ENCODE results near the gene OR6C70.
"Not testable (repeated sequence)": the region's sequence is repeated elsewhere in the genome, so short reads cannot be mapped to it uniquely, and the experiment has no call there.

Gene OR6C70

GRCh38 chr12:55470088-55470829 lies at the start of gene OR6C70:
OR6C70 (minus strand) TSS chr12:55470138; CDS start chr12:55470138, 0 bp downstream.
- Mint-ChIP-seq H3K27ac (no peak within 1 kb of the TSS), H3K27me3 (peaks cover 12% of the 10 kb centered on the region)

GRCh38 chr12:55516391-55516790 lies 46.5 kb upstream of the OR6C70 start:
- Mint-ChIP-seq H3K27me3 (peaks cover 53% of the 10 kb centered on the region), H3K4me3 (no peak overlapping the region), H3K27ac (no peak overlapping the region), H3K9me3 (no peaks in the 10 kb centered on the region), H3K4me1 (no peaks in the 10 kb centered on the region)
- no peak for ATAC-seq
- no peak for DNase-seq

More at GRCh38 chr12:55470088-55470829, at the start of gene OR6C70:
- DNase-seq = no peak
- Mint-ChIP-seq H3K9me3 (no peaks in the 10 kb centered on the region), H3K4me3 (no peak within 1 kb of the TSS), H3K4me1 (no peaks in the 10 kb centered on the region)
- ATAC-seq = no peak

- no peak for ATAC-seq
- peaks cover 53% of the 10 kb centered on the region for H3K27me3 Mint-ChIP-seq
- H3K4me3 Mint-ChIP-seq = no peak overlapping the region
- H3K4me1 Mint-ChIP-seq = no peaks in the 10 kb centered on the region
- no peaks in the 10 kb centered on the region for H3K9me3 Mint-ChIP-seq
- H3K27ac Mint-ChIP-seq = peak overlapping the region in 1 of 2 donors; percentile 3
- DNase-seq = no peak
Measured at GRCh38 chr12:55515696-55516095, 45.8 kb upstream of the OR6C70 start.

GRCh38 chr12:55501601-55502000 lies 31.7 kb upstream of the OR6C70 start:
- DNase-seq (no peak), ATAC-seq (no peak)
- Mint-ChIP-seq H3K4me3 (no peak overlapping the region), H3K9me3 (no peaks in the 10 kb centered on the region), H3K27ac (no peak overlapping the region), H3K4me1 (no peaks in the 10 kb centered on the region), H3K27me3 (peaks cover 12% of the 10 kb centered on the region)

- peaks cover 12% of the 10 kb centered on the region for H3K27me3 Mint-ChIP-seq
- no peaks in the 10 kb centered on the region for H3K9me3 Mint-ChIP-seq
- no peak for ATAC-seq
- H3K4me1 Mint-ChIP-seq = no peaks in the 10 kb centered on the region
- H3K27ac Mint-ChIP-seq = no peak overlapping the region
- no peak for DNase-seq
- no peak overlapping the region for H3K4me3 Mint-ChIP-seq
Measured at GRCh38 chr12:55499810-55500252, 29.9 kb upstream of the OR6C70 start.

- ATAC-seq (no peak), DNase-seq (no peak)
- Mint-ChIP-seq H3K27ac (no peak overlapping the region), H3K9me3 (no peaks in the 10 kb centered on the region), H3K4me3 (no peak overlapping the region), H3K27me3 (peaks cover 12% of the 10 kb centered on the region), H3K4me1 (no peaks in the 10 kb centered on the region)
Measured at GRCh38 chr12:55499231-55499630, 29.3 kb upstream of the OR6C70 start.

GRCh38 chr12:55495490-55495889 lies 25.6 kb upstream of the OR6C70 start:
- H3K27ac Mint-ChIP-seq = no peak overlapping the region
- DNase-seq (no peak), ATAC-seq (no peak)
- no peaks in the 10 kb centered on the region for H3K27me3 Mint-ChIP-seq
- no peaks in the 10 kb centered on the region for H3K9me3 Mint-ChIP-seq
- no peak overlapping the region for H3K4me3 Mint-ChIP-seq
- no peaks in the 10 kb centered on the region for H3K4me1 Mint-ChIP-seq

GRCh38 chr12:55492078-55492477 lies 22.1 kb upstream of the OR6C70 start, which contains the start of gene OR6C68:
OR6C68 (plus strand) TSS chr12:55492378; CDS start chr12:55492378, 0 bp downstream.
- Mint-ChIP-seq H3K4me3 (no peak within 1 kb of the TSS), H3K9me3 (no peaks in the 10 kb centered on the region), H3K27me3 (no peaks in the 10 kb centered on the region), H3K27ac (no peak within 1 kb of the TSS), H3K4me1 (no peaks in the 10 kb centered on the region)
- ATAC-seq (no peak), DNase-seq (no peak)

- not testable (repeated sequence) for ATAC-seq, H3K9me3 Mint-ChIP-seq, DNase-seq, H3K4me3 Mint-ChIP-seq, H3K4me1 Mint-ChIP-seq, H3K27ac Mint-ChIP-seq
- peaks cover 18% of the 10 kb centered on the region for H3K27me3 Mint-ChIP-seq
Measured at GRCh38 chr12:55484284-55484683, 14.3 kb upstream of the OR6C70 start.

- H3K4me1 Mint-ChIP-seq, H3K4me3 Mint-ChIP-seq, H3K9me3 Mint-ChIP-seq, DNase-seq, H3K27ac Mint-ChIP-seq: not testable (repeated sequence)
- H3K27me3 Mint-ChIP-seq = peaks cover 17% of the 10 kb centered on the region
- peak; percentile 73 for ATAC-seq
Measured at GRCh38 chr12:55479136-55479535, 9.2 kb upstream of the OR6C70 start.

GRCh38 chr12:55472264-55472663 lies 2.3 kb upstream of the OR6C70 start:
- Mint-ChIP-seq H3K4me1 (no peaks in the 10 kb centered on the region), H3K27me3 (peaks cover 12% of the 10 kb centered on the region), H3K27ac (no peak overlapping the region), H3K9me3 (no peaks in the 10 kb centered on the region), H3K4me3 (no peak overlapping the region)
- ATAC-seq (no peak), DNase-seq (no peak)

- DNase-seq (no peak), ATAC-seq (no peak)
- Mint-ChIP-seq H3K27ac (no peak overlapping the region), H3K27me3 (peaks cover 12% of the 10 kb centered on the region), H3K9me3 (no peaks in the 10 kb centered on the region), H3K4me1 (no peaks in the 10 kb centered on the region), H3K4me3 (no peak overlapping the region)
Measured at GRCh38 chr12:55469291-55469690, 647 bp downstream of the OR6C70 start.

- DNase-seq = no peak
- Mint-ChIP-seq H3K4me3 (no peak overlapping the region), H3K27ac (no peak overlapping the region), H3K4me1 (no peaks in the 10 kb centered on the region), H3K9me3 (no peaks in the 10 kb centered on the region), H3K27me3 (peaks cover 27% of the 10 kb centered on the region)
- no peak for ATAC-seq
Measured at GRCh38 chr12:55467836-55468235, 2.1 kb downstream of the OR6C70 start.

- H3K4me3 Mint-ChIP-seq, H3K9me3 Mint-ChIP-seq, ATAC-seq, H3K27ac Mint-ChIP-seq, H3K4me1 Mint-ChIP-seq, DNase-seq: not testable (repeated sequence)
- peaks cover 40% of the 10 kb centered on the region for H3K27me3 Mint-ChIP-seq
Measured at GRCh38 chr12:55464926-55465325, 5.0 kb downstream of the OR6C70 start.

- H3K4me3 Mint-ChIP-seq = no peak overlapping the region
- no peak for DNase-seq
- no peak for ATAC-seq
- no peaks in the 10 kb centered on the region for H3K4me1 Mint-ChIP-seq
- no peaks in the 10 kb centered on the region for H3K27me3 Mint-ChIP-seq
- H3K27ac Mint-ChIP-seq = no peak overlapping the region
- no peaks in the 10 kb centered on the region for H3K9me3 Mint-ChIP-seq
Measured at GRCh38 chr12:55448825-55449224, 21.1 kb downstream of the OR6C70 start.

- Mint-ChIP-seq H3K4me3 (no peak overlapping the region), H3K4me1 (no peaks in the 10 kb centered on the region), H3K27me3 (no peaks in the 10 kb centered on the region), H3K9me3 (peaks cover 0 to 8% of the 10 kb centered on the region in 2 donors), H3K27ac (no peak overlapping the region)
- DNase-seq (no peak), ATAC-seq (no peak)
Measured at GRCh38 chr12:55446326-55446725, 23.6 kb downstream of the OR6C70 start.

- DNase-seq = no peak
- Mint-ChIP-seq H3K27me3 (no peaks in the 10 kb centered on the region), H3K9me3 (peaks cover 0 to 15% of the 10 kb centered on the region in 2 donors), H3K4me1 (no peaks in the 10 kb centered on the region), H3K27ac (no peak overlapping the region), H3K4me3 (no peak overlapping the region)
- no peak for ATAC-seq
Measured at GRCh38 chr12:55445357-55445756, 24.6 kb downstream of the OR6C70 start.

Data from stimulated activated naive CD8-positive, alpha-beta T cell treated with anti-CD3 and anti-CD28 coated beads, Interleukin-15, amount 100 ng/mL, for 72 hours (primary cell).